ENCODE measurements around the gene RAB44.

- TF ChIP-seq CTCF (IDR thresholded peaks at IDR 0.05; ENCODE audit: low read length) = no peak
- TF ChIP-seq EZH2 (IDR thresholded peaks at IDR 0.05; ENCODE audit: borderline replicate concordance, low read length) = no peak
Observed at GRCh38 chr6:36777801-36778200, 80.2 kb downstream of the RAB44 start.

Data from OCI-LY1 (cell line).